Chondrocyte (in vitro differentiated cells): Measurements from ENCODE around the gene TRIM67. TPM values are rescaled to one million over a fixed set of nuclear protein-coding genes. Genes with fewer than 3 reads are reported as not detected.

Experiments used
- DNase-seq: peaks from one replicate; pipeline ENCODE4 v3.0.0; 2021; ENCODE audit warnings: mixed read lengths, low spot score
- H3K27ac Mint-ChIP-seq: one replicate; pipeline ENCODE4 v1.8.0; 2021; ENCODE audit warnings: mild to moderate bottlenecking, moderate library complexity, mixed read lengths; ENCODE audit not compliant: unreplicated experiment
- H3K27me3 Mint-ChIP-seq: 2 replicates; pipeline ENCODE4 v1.8.0; 2021; ENCODE audit warnings: low read depth, mixed read lengths
- H3K36me3 Mint-ChIP-seq: 2 replicates; pipeline ENCODE4 v1.8.0; 2021; ENCODE audit warnings: low read depth, mixed read lengths
- H3K4me1 Mint-ChIP-seq: 2 replicates; pipeline ENCODE4 v1.8.0; 2021; ENCODE audit warnings: low read depth, mild to moderate bottlenecking, mixed read lengths
- H3K4me3 Mint-ChIP-seq: one replicate; pipeline ENCODE4 v1.8.0; 2021; ENCODE audit warnings: mild to moderate bottlenecking, moderate library complexity, mixed read lengths; ENCODE audit not compliant: unreplicated experiment
- H3K9me3 Mint-ChIP-seq: 2 replicates; pipeline ENCODE4 v1.8.0; 2021; ENCODE audit warnings: low read depth, mixed read lengths
- total RNA-seq: library from RNA; stranded (reverse); gene quantifications from 3 replicates; pipeline ENCODE4 v1.2.1, GENCODE V29; 2021
- TF ChIP-seq, protein P1 (sequence below): fragments of 200-600 bp; sonication (generic); IDR thresholded peaks from 2 replicates; pipeline ENCODE4 v1.5.0; 2021; ENCODE audit warnings: antibody characterized with exemption, mild to moderate bottlenecking, moderate library complexity

Gene TRIM67
- total RNA-seq, 1 donor from 2014 or later: 1.2 TPM

DNA sequence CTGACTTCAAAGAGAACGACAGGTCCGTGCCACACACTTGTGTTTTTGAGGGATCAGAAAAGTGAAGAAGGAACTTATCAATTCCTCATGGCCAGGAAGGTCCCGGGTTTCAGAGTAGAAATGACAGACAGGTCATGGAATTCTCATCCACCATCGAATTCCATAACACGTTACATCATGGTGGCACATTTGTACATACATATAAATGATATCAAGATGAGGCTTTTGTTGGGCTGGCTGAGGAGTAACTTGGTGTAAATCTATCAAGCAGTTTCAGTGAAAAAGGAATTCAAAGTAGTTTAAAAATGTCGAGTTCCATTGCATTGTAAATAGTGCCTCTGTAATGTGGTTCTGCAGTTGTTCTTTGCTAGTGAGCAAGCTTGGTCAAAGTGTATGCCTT lies 56.2 kb downstream of the TRIM67 start:
- no peak overlapping the region for H3K27ac Mint-ChIP-seq
- peaks cover 13% of the 10 kb centered on the region for H3K27me3 Mint-ChIP-seq
- DNase-seq: no peak
- peaks cover 1% of the 10 kb centered on the region for H3K36me3 Mint-ChIP-seq
- H3K4me1 Mint-ChIP-seq: no peaks in the 10 kb centered on the region
- H3K9me3 Mint-ChIP-seq: no peaks in the 10 kb centered on the region
- H3K4me3 Mint-ChIP-seq: no peak overlapping the region
- TF ChIP-seq, protein P1, sequence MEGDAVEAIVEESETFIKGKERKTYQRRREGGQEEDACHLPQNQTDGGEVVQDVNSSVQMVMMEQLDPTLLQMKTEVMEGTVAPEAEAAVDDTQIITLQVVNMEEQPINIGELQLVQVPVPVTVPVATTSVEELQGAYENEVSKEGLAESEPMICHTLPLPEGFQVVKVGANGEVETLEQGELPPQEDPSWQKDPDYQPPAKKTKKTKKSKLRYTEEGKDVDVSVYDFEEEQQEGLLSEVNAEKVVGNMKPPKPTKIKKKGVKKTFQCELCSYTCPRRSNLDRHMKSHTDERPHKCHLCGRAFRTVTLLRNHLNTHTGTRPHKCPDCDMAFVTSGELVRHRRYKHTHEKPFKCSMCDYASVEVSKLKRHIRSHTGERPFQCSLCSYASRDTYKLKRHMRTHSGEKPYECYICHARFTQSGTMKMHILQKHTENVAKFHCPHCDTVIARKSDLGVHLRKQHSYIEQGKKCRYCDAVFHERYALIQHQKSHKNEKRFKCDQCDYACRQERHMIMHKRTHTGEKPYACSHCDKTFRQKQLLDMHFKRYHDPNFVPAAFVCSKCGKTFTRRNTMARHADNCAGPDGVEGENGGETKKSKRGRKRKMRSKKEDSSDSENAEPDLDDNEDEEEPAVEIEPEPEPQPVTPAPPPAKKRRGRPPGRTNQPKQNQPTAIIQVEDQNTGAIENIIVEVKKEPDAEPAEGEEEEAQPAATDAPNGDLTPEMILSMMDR: no peak

DNA sequence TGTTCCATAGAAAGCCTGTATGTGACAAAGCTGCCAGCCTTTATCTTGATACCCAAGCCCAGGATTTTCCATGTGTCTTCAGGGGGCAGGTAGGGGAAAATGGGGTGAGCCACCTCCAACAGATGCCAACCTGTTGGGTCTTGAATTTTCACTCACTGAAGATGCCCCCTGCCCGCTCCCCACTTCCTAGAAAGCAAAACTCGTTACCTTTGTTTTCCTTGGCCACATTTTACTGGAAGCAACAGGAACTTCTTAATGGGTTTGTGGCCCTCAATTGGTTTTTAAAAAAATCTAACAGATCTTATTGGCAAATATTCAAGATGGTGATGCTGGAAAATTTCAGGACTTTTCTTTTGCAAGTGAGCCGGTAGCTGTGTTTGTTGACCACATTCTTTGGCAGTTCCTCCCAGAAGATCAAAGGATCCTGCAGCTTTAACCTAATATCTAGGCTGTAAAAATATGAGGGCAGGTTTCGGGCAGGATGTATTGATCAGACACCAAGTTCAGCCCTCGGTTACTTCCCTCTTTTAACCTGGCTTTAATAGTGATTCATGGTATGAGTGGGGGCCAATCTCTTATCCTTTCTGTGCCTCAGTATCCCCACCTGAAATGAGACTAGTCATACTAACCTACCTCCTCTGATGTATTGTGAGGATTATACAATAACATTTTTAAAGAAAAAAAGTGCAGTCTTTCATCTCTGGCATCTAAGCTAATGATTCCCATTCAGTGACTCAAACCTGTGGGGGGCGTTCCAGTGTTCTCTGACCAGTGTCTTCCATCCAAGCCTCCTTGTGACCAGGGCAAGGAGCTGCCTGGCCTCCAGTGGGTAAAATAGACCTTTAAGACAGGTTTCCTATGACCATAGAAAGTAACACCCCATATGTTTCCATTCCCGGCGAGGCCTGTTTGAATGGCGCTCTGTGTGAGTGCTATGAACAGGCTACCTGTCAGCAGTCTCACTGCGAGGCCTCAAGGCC lies 57.9 kb downstream of the TRIM67 start:
- Mint-ChIP-seq H3K4me3 (no peak overlapping the region), H3K9me3 (no peaks in the 10 kb centered on the region), H3K36me3 (peaks cover 7% of the 10 kb centered on the region), H3K27ac (no peak overlapping the region), H3K27me3 (peaks cover 8% of the 10 kb centered on the region), H3K4me1 (no peaks in the 10 kb centered on the region)
- no peak for DNase-seq
- TF ChIP-seq, protein P1: no peak

DNA sequence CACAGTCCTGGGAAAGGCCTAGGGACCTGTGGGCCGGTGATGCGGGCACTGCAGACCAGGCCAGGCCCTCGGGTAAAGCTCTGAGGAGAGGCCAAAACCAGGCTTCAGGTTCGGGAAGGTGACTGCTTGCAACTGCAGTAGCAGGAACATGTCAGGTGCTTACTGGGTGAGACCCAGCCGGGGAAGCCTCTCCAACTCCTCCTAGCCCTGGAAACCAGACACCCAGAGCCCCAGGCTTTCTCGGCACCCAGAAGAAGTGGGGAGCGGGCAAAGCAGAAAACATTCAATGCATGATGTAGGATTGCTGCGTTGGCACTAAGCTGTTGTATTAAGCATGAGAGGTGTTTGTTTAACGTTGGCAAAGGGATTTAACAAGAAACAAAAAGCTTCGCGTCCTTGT lies 58.9 kb downstream of the TRIM67 start:
- no peak for DNase-seq
- Mint-ChIP-seq H3K9me3 (no peaks in the 10 kb centered on the region), H3K27me3 (peaks cover 3% of the 10 kb centered on the region), H3K27ac (no peak overlapping the region), H3K4me1 (no peaks in the 10 kb centered on the region), H3K4me3 (no peak overlapping the region), H3K36me3 (peaks cover 16% of the 10 kb centered on the region)
- TF ChIP-seq, protein P1: no peak

DNA sequence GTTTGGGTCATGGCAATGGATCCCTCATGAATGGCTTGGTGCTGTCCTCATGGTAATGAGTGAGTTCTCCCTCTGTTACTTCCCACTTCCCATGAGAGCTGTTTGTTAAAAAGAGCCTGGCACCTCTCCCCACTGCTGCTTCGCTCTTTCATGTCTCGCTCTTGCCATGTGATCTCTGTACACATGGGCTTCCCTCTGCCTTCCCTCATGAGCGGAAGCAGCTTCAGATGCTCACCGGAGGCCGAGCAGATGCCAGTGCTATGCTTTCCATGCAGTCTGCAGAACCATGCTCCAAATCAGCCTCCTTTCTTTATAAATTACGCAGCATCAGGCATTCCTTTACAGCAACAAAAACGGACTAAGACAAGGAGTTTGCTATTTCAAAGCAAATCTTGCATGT lies 64.3 kb downstream of the TRIM67 start:
- Mint-ChIP-seq H3K27ac (no peak overlapping the region), H3K9me3 (no peaks in the 10 kb centered on the region), H3K27me3 (no peaks in the 10 kb centered on the region), H3K4me3 (no peak overlapping the region), H3K4me1 (no peaks in the 10 kb centered on the region), H3K36me3 (peaks cover 31% of the 10 kb centered on the region)
- DNase-seq: no peak
- TF ChIP-seq, protein P1: no peak

DNA sequence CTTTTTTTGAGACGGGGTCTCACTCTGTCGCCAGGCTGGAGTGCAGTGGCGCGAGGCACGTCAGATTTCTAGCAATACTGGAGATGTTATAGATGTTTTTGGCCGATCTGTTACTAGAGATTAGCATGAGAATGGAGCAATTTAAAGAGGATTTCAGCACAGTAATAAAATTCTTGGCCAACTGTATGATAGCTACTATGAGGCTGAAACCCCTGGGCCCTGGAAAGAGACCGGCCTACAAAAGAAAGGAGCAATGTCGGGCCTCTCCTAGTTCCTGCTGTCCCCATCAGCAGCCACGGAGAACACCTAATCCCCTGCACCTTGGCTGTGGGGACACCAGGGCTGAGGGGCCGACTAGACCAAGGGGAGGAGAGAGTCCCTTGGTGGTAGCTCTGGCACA lies 69.7 kb downstream of the TRIM67 start:
- Mint-ChIP-seq H3K27ac (no peak overlapping the region), H3K27me3 (no peaks in the 10 kb centered on the region), H3K9me3 (no peaks in the 10 kb centered on the region), H3K4me1 (no peaks in the 10 kb centered on the region), H3K4me3 (no peak overlapping the region), H3K36me3 (peaks cover 14% of the 10 kb centered on the region)
- DNase-seq: no peak
- TF ChIP-seq, protein P1: no peak
